ENCODE data around the gene FCHSD1.

- TF ChIP-seq CTCF (IDR thresholded peaks at IDR 0.05 in 2 of 3, conservative IDR thresholded peaks at IDR 0.05 in 1 of 3; ENCODE audit: borderline replicate concordance in 1 of 3, insufficient read depth in 1 of 3, low read depth in 2 of 3, low read length in 2 of 3) (no peak), REST (IDR thresholded peaks at IDR 0.05; ENCODE audit: low read depth) (no peak), MAX (IDR thresholded peaks at IDR 0.05) (no peak), EZH2 (IDR thresholded peaks at IDR 0.05) (no peak), POLR2A (IDR thresholded peaks at IDR 0.05; ENCODE audit: borderline replicate concordance, extremely low read depth, insufficient read depth, insufficient read length) (no peak), SIN3A (IDR thresholded peaks at IDR 0.05; ENCODE audit: low read depth) (no peak), SP1 (IDR thresholded peaks at IDR 0.05; ENCODE audit: low read depth) (no peak), RAD21 (IDR thresholded peaks at IDR 0.05; ENCODE audit: low read depth) (no peak)
Observed at GRCh38 chr5:141639357-141640050, 11.7 kb downstream of the FCHSD1 start.
